DND-41 (cell line): ENCODE data around the gene FAM83E.

ENCODE experiments used
- ATAC-seq: fragments of 200-7000 bp; cut with Tn5 transposase; 3 replicates; pipeline ENCODE4 v1.9.1; 2021; ENCODE audit warnings: low read depth; ENCODE audit not compliant: insufficient read depth
- DNase-seq: peaks from one replicate; pipeline ENCODE4 v3.0.0-alpha.2; 2020
- H2AFZ ChIP-seq: 2 replicates; pipeline ENCODE4 v1.6.0; 2012; ENCODE audit warnings: low read depth, low read length
- H3K27ac ChIP-seq: 2 replicates; pipeline ENCODE4 v1.5.1; 2012; ENCODE audit warnings: low read length, inconsistent platforms
- H3K27me3 ChIP-seq: fragments of 200-600 bp; sonication (generic); 2 replicates; pipeline ENCODE4 v1.6.0; 2012; ENCODE audit warnings: low read length, mild to moderate bottlenecking, inconsistent platforms; ENCODE audit not compliant: insufficient read depth, poor library complexity
- H3K36me3 ChIP-seq: 2 replicates; pipeline ENCODE4 v1.5.1; 2012; ENCODE audit warnings: low read length, inconsistent platforms; ENCODE audit not compliant: insufficient read depth
- H3K4me1 ChIP-seq: 2 replicates; pipeline ENCODE4 v1.5.1; 2012; ENCODE audit warnings: mild to moderate bottlenecking, low read length; ENCODE audit not compliant: insufficient read depth
- H3K4me2 ChIP-seq: 2 replicates; pipeline ENCODE4 v1.6.0; 2012; ENCODE audit warnings: mild to moderate bottlenecking, moderate library complexity, low read length, inconsistent platforms; ENCODE audit not compliant: insufficient read depth
- H3K4me3 ChIP-seq, 2 experiments: fragments of 200-600 bp in 1 of 2; shearing (Covaris generic) in 1 of 2; 2 replicates each; pipeline ENCODE4 v1.5.1; 2012 to 2016; ENCODE audit warnings: inconsistent platforms in 2 of 2, low read length in 2 of 2, mild to moderate bottlenecking in 2 of 2, low read depth in 1 of 2, moderate library complexity in 1 of 2
- H3K79me2 ChIP-seq: 2 replicates; pipeline ENCODE4 v1.6.0; 2012; ENCODE audit warnings: low read length, inconsistent platforms; ENCODE audit not compliant: insufficient read depth
- H3K9ac ChIP-seq: 2 replicates; pipeline ENCODE4 v1.6.0; 2012; ENCODE audit warnings: low read depth, mild to moderate bottlenecking, inconsistent platforms, low read length, moderate library complexity
- H3K9me3 ChIP-seq: 2 replicates; pipeline ENCODE4 v1.5.1; 2012; ENCODE audit warnings: low read length, moderate library complexity, mild to moderate bottlenecking, inconsistent platforms; ENCODE audit not compliant: insufficient read depth, severe bottlenecking
- H4K20me1 ChIP-seq: 2 replicates; pipeline ENCODE4 v1.6.0; 2012; ENCODE audit warnings: low read length; ENCODE audit not compliant: insufficient read depth
- CTCF ChIP-seq: IDR thresholded peaks from 2 replicates; pipeline ENCODE4 v1.5.1; 2012; ENCODE audit warnings: borderline replicate concordance, low read length, moderate library complexity, mild to moderate bottlenecking; ENCODE audit not compliant: poor library complexity, severe bottlenecking; ENCODE audit errors: extremely low read depth
- EZH2 ChIP-seq: IDR thresholded peaks from 3 replicates; pipeline ENCODE4 v1.6.1; 2012; ENCODE audit warnings: borderline replicate concordance, low read depth, mild to moderate bottlenecking, moderate library complexity, low read length, inconsistent platforms; ENCODE audit not compliant: severe bottlenecking

Gene FAM83E

GRCh38 chr19:48650974-48651682, 36.3 kb upstream of the FAM83E start:
- Histone ChIP-seq H3K4me3 (no peak overlapping the region), H3K4me2 (no peak overlapping the region), H4K20me1 (no peaks in the 10 kb centered on the region), H3K27ac (no peak overlapping the region), H3K9me3 (no peaks in the 10 kb centered on the region), H3K4me1 (peaks cover 42% of the 10 kb centered on the region), H3K36me3 (no peaks in the 10 kb centered on the region), H2AFZ (no peak overlapping the region), H3K79me2 (no peaks in the 10 kb centered on the region), H3K27me3 (no peaks in the 10 kb centered on the region), H3K9ac (no peak overlapping the region)
- DNase-seq, result no peak
- TF ChIP-seq EZH2 (no peak), CTCF (no peak)
- no peak for ATAC-seq

GRCh38 chr19:48648134-48648533, 33.3 kb upstream of the FAM83E start:
- no peak overlapping the region for H2AFZ ChIP-seq
- ATAC-seq, result no peak
- H3K4me2 ChIP-seq, result no peak overlapping the region
- H3K27ac ChIP-seq, result peak overlapping the region; percentile 49; the same call in 1 of the 2 replicates
- no peaks in the 10 kb centered on the region for H3K27me3 ChIP-seq
- no peaks in the 10 kb centered on the region for H3K9me3 ChIP-seq
- TF ChIP-seq CTCF, result no peak
- no peak for TF ChIP-seq EZH2
- H3K36me3 ChIP-seq, result no peaks in the 10 kb centered on the region
- no peaks in the 10 kb centered on the region for H4K20me1 ChIP-seq
- no peaks in the 10 kb centered on the region for H3K79me2 ChIP-seq
- H3K9ac ChIP-seq, result no peak overlapping the region
- no peak for DNase-seq
- no peak overlapping the region for H3K4me3 ChIP-seq
- H3K4me1 ChIP-seq, result peaks cover 45% of the 10 kb centered on the region

GRCh38 chr19:48646722-48647216, 31.9 kb upstream of the FAM83E start:
- no peaks in the 10 kb centered on the region for H3K36me3 ChIP-seq

More at GRCh38 chr19:48646722-48647216, 31.9 kb upstream of the FAM83E start:
- ATAC-seq, result no peak; the same call in 2 of the 3 replicates
- H2AFZ ChIP-seq, result peak overlapping the region; percentile 69
- H3K9me3 ChIP-seq, result no peaks in the 10 kb centered on the region
- peak overlapping the region; percentile 73 for H3K27ac ChIP-seq
- no peaks in the 10 kb centered on the region for H3K79me2 ChIP-seq
- no peak for DNase-seq
- peak overlapping the region; percentile 70 for H3K4me2 ChIP-seq
- peaks cover 45% of the 10 kb centered on the region for H3K4me1 ChIP-seq
- H3K27me3 ChIP-seq, result no peaks in the 10 kb centered on the region
- no peaks in the 10 kb centered on the region for H4K20me1 ChIP-seq
- TF ChIP-seq EZH2 (no peak), CTCF (no peak)
- peak overlapping the region; percentile 54 for H3K9ac ChIP-seq
- H3K4me3 ChIP-seq, result peak overlapping the region in 1 of 2 experiments; percentile 54; a peak in 2 of 4 replicates
